Stimulated activated CD4-positive, alpha-beta T cell treated with anti-CD3 and anti-CD28 coated beads, Interleukin-12 subunit alpha, Interleukin-12 subunit beta, amount 100 ng/mL, for 48 hours (primary cell): ENCODE measurements around the gene EIF4G1.

Experiments used
- DNase-seq, 3 donors: peaks; one replicate each; pipeline ENCODE4 v3.0.0-alpha.2; 2020; ENCODE audit warnings: low read depth in 2 of 3, low spot score in 1 of 3

Gene EIF4G1

DNA sequence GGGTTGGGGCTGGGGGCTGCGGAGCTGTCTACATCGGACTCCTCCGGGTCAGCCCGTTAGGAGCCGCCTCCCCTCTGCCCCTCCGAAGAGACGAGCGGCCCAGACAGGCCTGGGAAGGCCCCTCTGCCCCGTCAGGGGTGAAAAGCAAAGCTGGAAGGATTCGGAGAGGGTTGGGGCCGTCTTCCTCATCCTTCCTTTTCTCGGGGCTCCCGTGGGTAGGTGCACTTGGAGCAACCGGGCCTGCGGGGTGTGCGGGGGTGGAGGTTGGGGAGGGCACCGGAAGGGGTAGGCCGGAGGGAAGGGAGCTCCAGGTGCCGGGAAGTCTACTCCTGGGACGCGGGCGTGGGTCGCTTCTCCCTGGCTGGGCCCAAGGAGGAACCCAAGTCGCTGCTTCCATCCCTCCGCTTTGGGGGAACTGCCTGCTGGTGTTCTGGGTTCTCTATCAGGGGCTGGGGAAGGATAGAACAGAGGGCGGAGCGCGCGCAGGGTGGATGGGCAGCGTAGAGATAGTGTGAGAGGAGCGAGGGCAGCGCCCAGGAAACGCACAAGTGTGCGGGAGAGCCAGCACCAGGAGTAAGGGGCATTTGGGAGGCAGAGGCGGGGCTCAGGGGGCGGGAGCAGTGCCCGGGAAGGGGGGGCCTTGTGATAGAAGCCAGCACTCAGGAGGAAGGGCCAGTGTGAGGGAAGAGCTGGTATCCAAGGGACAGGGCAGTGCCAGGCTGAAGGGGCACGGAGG, 47.7 kb downstream of the EIF4G1 start:
- DNase-seq = peak; percentile 20 to 42 (median 41)

DNA sequence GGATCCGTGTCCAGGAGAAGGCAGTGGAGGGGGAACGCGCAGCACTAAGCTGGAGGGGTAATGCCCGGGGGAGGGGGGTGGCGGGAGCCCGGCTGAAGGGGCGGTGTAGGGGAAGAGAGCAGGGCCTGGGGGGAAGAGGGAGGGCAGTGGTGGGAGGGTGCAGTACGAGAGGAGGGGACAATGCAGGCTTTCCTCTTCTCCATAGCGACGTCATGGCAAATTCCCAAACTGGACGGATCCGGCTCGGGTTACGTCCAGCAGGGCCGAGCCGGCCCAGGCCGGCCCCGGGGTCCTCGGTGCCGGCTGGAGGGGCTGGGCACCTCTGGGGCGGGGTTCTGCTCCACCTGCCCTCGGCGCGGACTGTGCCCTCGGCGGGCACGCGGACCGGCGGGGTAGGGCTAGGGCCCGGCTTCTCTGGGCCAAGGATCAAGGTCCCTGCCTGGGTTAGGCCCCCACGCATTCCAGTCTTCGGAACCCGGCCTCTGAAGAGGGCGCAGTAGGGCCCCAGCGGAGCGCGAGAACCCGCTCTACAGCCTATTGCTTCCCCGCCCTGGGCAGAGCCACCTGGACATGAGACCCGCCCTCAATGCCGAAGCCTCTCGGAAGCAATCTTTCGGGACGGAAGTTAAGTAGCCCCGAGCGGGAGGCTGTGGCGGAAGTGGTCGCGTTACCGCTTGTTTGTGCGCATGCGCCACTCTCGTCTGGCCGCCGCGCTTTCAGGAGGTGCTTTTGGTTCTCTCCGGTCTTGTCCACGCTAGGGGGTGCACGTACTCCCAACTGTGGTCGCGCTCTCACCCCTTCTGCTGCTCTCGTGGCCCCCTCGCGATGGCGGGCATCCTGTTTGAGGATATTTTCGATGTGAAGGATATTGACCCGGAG, 48.5 kb downstream of the EIF4G1 start:
- peak; percentile 91 to 96 (median 93) for DNase-seq

DNA sequence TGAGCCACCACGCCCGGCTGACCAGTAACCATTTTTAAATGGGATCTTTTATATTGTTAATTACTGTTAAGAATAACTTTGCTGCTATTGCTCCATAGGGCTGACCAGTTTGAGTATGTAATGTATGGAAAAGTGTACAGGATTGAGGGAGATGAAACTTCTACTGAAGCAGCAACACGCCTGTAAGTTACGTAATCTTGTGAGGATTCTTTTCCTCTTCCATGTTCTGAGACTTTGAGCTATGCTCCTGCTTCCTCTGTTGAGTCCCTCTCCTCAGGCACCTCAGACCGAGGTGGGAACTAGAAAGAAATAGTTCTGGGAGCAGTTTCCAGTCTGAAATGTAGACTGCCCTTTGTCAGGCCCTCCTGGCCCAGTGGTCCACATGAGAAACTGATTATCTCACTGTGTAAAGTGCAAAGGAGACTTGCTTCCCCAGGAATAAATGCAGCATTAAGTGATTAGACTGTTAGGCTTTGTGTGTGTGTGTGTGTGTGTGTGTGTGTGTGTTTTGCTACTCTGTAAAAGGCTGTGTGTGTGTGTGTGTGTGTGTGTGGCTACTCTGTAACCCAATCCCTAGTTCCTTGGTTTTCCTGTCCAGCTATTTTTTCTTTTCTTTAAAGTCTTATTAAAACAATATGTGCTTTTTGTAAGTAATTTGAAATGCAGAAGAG, 52.3 kb downstream of the EIF4G1 start:
- no peak for DNase-seq

GRCh38 chr3:184368116-184368515, 53.7 kb downstream of the EIF4G1 start:
- no peak for DNase-seq

GRCh38 chr3:184368586-184369183, 54.3 kb downstream of the EIF4G1 start:
- DNase-seq = no peak

DNA sequence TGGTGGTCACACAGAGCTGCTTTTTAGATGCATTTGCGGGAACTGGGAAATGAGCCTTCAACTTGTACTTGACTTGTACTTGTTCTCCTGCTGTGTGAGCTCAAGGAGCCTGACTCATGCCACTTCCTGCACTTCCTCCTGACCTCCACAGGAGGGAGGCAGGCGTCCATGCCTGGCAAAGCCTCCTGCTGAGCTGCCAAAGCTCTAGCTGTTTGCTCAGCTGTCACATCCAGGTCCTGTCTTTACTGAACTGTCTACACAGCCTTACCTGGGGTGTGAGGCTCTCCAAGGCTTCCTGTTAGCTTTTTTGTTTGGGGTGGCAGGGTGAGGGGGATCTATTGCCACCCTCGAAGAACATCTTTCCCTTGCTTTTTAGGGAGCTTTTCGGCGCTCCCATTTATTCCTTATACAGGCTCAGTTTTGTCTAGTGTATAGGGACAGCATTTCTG, 57.2 kb downstream of the EIF4G1 start:
- peak; percentile 44 to 50 (median 44) for DNase-seq

DNA sequence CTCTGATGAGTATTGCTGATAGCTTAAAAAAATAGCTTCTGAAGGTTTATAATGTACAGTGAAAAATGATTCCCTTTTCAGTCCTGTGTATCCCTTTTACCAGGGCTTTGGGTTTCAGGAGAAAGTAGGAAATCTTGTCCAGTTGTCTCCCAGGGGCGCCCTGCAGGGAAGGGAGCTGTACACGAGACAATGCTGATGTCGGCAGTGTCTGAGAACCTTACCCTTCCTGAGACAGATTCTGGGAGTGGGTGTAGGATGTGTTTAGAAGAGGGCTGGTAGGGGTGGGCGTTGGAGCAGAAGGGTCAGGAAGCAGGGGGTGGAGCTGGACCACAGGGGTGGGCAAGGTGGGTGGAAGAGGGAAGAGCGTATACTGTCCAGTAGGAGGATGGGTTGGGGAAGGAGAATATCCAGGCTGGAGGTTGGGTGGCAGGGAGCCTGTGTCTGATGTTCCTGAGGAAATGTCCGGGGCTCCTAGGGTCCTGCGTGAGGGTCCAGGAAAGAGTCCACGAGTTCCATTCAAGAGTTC, 58.0 kb downstream of the EIF4G1 start:
- no peak for DNase-seq

DNA sequence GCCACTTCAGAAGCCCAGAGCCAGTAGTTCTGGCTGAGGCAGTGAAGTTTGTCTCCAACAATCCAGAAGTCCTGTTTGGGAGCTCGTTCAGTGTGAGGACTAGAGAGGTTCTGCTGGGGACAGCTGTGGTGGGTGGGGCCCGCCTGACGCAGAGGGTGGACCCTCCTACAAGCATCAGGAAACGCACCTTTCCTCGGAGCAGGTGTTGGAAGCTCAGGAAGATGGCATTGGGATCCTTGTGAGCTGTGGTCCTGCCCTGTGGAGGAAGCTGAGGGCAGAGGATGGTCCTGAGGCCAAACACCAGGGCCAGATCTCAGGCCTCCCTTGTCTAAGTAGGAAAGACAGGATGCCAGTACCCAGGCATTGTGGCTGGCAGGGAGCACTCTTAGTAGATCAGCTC, 58.5 kb downstream of the EIF4G1 start:
- no peak for DNase-seq

DNA sequence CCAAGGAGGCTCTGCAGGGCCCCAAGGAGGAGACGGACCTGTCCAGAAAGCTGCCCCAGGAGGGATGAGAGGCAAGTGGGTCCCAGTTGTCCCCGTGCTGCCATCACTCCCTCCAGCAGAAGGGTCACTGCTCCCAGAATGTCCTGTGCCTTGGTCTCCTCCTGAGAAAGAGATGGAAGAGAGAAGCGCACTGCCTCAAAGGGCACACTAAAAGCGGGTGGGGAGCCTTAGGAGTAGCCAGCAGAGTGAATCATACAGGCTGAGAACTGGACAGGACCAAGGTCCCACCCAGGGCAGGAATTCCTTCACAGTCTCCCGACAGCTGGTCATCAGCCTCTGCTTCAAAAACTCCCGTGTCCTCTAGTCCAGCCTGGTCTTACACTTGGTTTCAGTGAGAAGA, 59.0 kb downstream of the EIF4G1 start:
- no peak for DNase-seq

DNA sequence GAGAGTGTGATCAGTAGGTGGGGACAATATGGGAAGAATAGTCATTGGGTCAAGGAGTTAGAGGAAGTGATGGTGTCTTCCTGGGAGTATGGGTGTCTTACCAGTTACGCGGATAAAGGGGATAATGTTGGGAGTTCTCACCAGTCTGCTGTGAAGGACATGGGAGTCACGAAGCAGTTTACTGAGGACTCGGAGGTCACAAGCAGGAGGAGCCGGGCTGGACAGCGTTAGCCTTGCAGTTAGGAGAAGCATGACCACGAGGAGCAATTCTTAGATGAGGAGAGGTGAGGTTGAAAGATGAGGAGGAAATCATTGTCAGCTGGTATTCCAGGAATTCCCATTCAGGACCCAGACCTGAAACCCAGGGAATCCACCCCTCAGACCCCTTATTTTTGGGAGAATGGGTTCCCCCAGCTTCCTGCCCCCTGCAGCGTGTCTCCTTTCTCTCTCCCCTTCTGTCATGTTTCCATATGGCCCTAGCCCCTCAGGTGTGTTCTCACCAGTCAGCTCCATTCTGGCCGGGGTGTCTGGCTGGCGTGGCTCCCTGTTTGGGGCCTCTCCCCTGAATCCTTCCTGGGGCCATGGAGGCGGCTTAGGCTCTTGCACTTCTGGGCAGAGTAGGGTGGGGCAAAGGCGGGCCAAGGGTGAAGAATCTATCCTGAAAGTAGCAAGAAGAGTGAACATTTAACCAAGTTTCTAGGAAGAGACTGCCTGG, 61.5 kb downstream of the EIF4G1 start:
- no peak for DNase-seq

DNA sequence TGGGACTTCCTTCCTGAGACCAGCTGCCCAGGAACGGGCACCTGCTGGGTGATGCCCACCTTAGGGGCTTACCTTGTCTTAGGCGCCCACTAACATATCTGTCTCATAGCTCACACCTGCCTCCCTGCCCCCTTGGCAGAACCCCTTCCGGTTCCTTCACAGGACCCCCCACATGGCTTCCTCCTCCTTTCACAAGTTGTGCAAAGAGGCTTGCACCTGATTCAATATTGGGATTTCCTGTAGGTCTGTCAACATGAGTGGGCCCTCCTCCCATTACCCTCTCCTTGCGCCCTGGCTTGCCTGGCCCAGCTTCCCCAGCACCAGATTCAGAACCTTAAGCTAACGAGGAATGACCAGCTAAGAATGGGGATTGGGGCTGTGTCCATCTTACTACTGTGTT, 63.0 kb downstream of the EIF4G1 start:
- no peak for DNase-seq

DNA sequence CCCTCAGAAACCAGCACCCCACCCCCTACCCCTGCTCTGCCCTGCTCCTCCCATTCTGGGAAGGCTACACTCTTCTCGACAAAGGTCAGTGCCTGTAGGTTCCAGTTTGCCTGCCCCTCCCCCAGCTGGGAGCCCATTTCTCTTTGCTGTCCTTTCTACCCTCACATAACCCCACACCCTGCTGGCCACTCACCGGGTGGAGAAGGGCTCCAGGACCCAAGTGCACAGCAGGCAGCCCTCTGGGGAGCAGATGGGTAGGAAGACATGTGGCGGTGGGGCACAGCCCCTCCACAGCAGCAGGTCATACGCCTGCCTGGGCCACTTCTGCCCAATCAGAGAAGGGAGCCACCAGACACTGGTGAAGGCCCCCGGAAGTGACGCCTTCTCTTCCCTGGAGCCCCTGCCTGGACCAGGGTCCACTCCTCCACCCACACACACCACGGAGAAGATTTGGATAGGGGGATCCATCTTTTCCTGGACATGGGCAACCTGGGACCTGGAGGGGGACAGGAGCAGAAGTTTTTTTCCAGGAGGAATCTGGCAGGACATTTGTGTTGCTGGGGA, 63.6 kb downstream of the EIF4G1 start, which contains the start of gene THPO:
TSS of gene THPO (minus strand) at position 326 of the 564 bp plus-strand sequence. CDS start 1,948 bp downstream, outside the sequence.
- no peak for DNase-seq

DNA sequence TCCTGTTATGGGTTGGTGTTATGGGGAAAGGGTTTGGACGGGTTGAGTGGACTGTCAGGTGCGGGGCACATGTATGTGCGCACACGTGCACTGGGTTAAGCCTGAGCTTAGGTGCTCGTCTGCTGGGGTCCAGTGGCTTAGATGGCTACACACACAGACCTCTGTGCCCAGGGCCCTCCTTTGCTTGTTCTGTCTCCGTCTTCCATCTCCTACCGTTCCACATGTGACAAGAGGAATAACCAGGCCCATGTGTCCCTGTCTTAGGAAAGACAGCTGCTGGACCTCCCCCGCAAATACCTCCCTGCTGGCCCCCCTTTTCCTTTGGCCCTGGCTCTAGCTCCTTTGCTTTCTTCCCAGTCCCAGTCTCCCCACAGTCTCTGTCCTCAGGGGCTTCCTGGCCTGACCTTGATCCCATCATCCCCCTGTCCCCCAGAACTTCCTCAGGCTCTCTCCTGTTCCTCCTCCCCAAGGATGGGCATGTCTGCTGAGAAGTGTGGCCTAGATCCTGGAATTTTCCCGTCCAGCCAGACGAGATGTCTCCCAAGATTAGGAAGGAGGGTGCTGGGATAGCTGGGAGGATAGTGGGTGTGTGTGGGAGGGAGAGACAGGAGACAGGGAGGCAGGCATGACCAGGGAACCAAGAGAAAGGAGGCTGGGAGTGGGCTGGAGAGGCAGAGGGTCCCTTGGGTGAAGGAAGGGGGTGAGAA, 64.4 kb downstream of the EIF4G1 start:
- DNase-seq = no peak

DNA sequence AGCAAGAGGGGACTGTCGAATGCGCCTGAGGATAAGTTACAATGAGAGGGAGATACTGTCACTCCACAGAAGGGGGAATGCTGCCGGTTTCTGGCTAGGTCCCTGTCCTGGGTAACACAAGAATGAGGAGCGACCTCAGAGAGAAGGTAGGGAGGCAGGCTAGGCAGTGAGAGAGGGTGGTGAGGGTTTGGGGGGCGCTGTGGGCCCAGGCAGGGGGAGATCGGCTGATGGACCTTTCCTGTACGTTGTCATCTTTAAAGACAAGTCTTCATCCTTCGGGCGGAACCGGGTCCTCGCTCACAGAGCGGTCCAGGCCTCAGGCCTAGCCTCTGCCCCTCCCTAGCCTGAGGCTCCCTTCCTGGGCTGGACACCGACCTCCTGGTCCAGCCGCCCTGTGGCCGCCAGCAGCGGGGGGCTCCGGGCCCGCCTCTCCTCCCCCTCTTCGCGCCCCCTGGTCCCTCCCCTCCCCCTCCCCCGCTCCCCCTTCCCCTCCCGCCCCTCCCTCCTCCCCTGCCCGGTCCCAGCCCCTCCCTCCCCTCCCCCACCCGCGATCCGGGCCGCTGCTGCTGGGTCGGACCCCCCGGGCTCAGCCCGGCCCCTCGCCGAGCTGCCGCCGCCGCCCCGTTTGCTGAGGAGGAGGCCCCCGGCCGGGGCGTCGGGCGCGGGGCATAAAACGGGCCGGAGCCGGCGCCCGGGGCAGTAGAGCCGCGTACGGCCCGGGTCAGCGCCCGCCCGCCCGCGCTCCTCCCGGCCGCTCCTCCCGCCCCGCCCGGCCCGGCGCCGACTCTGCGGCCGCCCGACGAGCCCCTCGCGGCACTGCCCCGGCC, 65.2 kb downstream of the EIF4G1 start, which contains the start of gene CHRD:
TSS of gene CHRD (plus strand) at position 697 of the 827 bp plus-strand sequence. CDS start 265 bp downstream, outside the sequence.
- DNase-seq = no peak

DNA sequence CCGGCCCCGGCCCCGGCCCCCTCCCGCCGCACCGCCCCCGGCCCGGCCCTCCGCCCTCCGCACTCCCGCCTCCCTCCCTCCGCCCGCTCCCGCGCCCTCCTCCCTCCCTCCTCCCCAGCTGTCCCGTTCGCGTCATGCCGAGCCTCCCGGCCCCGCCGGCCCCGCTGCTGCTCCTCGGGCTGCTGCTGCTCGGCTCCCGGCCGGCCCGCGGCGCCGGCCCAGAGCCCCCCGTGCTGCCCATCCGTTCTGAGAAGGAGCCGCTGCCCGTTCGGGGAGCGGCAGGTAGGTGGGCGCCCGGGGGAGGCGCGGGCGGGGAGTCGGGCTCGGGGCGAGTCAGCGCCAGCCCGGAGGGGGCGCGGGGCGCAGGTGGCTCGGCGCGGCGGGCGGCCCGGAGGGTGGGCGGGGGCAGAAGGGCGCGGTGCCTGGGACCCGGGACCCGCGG, 65.8 kb downstream of the EIF4G1 start:
- DNase-seq = no peak

DNA sequence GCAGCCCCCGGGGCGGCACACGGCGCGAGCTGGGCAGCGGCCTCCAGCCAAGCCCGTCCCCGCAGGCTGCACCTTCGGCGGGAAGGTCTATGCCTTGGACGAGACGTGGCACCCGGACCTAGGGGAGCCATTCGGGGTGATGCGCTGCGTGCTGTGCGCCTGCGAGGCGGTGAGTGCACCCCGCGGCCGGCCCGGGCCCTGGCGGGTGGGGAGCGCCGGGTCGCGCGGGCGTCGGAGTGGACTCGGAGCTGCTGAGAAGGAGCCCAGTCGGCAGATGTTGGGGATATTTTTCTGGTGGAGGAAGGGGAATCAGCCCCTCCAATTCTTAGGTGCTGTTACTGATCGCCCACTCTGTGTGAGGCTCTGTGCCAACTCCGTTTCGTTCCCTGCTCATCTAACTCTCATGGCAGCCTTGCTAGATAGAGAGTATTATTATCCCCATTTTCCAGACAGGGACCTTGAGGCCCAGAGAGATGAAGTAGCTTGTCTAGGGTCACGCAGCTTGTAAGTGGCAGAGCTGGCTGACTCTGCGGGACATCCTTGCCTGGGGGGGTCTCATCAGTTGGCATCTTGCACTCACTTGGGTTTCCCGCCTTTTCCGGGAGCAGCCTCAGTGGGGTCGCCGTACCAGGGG, 66.3 kb downstream of the EIF4G1 start:
- no peak for DNase-seq

DNA sequence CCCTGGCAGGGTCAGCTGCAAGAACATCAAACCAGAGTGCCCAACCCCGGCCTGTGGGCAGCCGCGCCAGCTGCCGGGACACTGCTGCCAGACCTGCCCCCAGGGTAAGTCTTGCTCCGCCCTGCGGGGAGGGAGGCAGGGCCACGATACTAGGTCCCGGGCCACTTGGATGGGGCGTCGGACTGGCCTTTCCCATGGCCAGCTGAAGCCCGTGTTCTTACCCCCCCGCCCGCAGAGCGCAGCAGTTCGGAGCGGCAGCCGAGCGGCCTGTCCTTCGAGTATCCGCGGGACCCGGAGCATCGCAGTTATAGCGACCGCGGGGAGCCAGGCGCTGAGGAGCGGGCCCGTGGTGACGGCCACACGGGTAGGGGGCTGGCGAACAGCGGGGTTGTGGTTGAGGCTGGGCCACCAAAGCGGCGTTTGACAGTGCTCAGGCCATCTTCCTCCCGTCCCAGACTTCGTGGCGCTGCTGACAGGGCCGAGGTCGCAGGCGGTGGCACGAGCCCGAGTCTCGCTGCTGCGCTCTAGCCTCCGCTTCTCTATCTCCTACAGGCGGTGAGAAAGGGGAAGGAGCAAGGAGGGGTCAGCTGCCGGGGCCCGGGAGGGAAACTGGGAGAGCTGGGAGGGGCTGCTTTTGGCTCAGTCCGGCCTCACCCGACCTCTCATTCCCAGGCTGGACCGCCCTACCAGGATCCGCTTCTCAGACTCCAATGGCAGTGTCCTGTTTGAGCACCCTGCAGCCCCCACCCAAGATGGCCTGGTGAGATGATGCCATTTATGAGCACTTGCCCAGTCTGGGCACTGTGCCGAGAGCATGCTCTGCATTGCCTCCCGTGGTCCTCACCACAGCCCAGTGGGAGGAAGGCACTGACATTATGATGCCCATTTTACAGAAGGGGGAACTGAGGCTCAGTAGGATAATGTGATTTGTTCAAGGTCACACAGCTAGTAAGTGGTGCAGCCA, 67.1 kb downstream of the EIF4G1 start:
- DNase-seq = no peak
